Right cardiac atrium (tissue), 5 donors: Measurements from ENCODE around the gene SLC6A19. TPM values are rescaled to one million over a fixed set of nuclear protein-coding genes. Genes with fewer than 3 reads are reported as not detected.
"Not testable (repeated sequence)": the region's sequence is repeated elsewhere in the genome, so short reads cannot be mapped to it uniquely, and the experiment has no call there.

Source experiments
- ATAC-seq, 2 donors: fragments of 200-7000 bp; cut with Tn5 transposase; one replicate each; pipeline versions ENCODE4 v1.8.0 to v1.9.1; 2020; ENCODE audit warnings: moderate library complexity in 2 of 2, mild to moderate bottlenecking in 1 of 2
- DNase-seq, 3 donors: peaks; one replicate each; pipeline ENCODE4 v3.0.0-alpha.2; 2020
- H3K27ac ChIP-seq: one replicate; pipeline ENCODE4 v1.5.1; 2013; ENCODE audit warnings: mild to moderate bottlenecking, low read length, control low read depth, moderate library complexity
- H3K27me3 ChIP-seq: one replicate; pipeline ENCODE4 v1.6.1; 2013; ENCODE audit not compliant: control insufficient read depth, insufficient read depth
- H3K4me1 ChIP-seq: one replicate; pipeline ENCODE4 v1.6.1; 2013; ENCODE audit warnings: low read length; ENCODE audit not compliant: control insufficient read depth, insufficient read depth
- H3K4me3 ChIP-seq: one replicate; pipeline ENCODE4 v1.5.1; 2013; ENCODE audit warnings: low read length, control low read depth
- H3K9me3 ChIP-seq: one replicate; pipeline ENCODE4 v1.6.1; 2013; ENCODE audit warnings: low read length; ENCODE audit not compliant: control insufficient read depth
- whole genome bisulfite sequencing: extraction: QIAGEN DNeasy Blood & Tissue Kit; methylation state at CpG from one replicate; pipeline ENCODE4 v1.1.7; 2013; 5-methylcytosine and 5-hydroxymethylcytosine counted together
- intact Hi-C, 4 donors: fragments of 100-400 bp; cut with DNase I; formaldehyde crosslinking; loops; one replicate each; pipeline versions ENCODE4 v1.11.0 to v1.14.0; 2022 to 2023
- polyA plus RNA-seq: library from polyadenylated mRNA; stranded (reverse); fragments of 200-250 nt; gene quantifications from one replicate; pipeline ENCODE4 v1.2.3, GENCODE V29; 2013
- total RNA-seq, 4 donors: library from RNA; stranded (reverse); fragmentation: NEBNext Ultra II Directional; extraction: Animal tissue kit (Norgen Biotek cat#: 25700); gene quantifications; one replicate each; pipeline ENCODE4 v1.2.1, GENCODE V29; 2021
- donor health status: healthy with polysubstance abuse.
- donor health status: DM: no; HTN: yes; CAD: no.
- donor health status: DM: no; HTN: no; CAD: no.
- donor health status: DM: no; HTN: yes; CAD: no; lungs with severe emphysema.
- donor health status: DM: yes; HTN: yes; CAD: no.

SLC6A19 gene
- total and polyA plus RNA-seq, 5 donors, result not detected

DNA sequence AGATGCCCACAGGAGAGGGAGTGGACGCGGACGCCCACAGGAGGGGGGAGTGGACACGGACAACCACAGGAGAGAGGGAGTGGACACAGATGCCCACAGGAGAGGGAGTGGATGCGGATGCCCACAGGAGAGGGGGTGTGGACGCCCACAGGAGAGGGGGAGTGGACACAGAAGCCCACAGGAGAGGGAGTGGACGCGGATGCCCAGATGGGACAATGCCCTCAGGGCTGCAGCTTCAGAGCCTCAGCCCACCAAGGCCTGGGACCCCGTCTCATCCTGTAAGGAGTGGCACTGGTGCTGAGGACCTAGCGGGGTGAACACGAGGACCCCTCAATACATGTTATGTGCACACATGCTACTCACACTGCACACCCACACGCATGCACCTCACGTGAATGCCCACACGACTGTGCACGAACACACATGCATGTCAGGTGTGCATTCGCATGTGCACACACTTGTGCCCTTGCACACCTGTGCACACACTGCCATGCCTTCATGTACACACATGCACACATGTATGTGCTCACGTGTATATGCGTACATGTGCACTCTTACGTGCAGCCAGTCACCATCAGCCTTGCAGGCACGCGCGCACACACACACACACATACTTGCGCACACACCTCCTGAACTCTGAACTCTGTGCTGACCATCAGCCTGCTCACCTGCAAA is 58.5 kb downstream of the SLC6A19 start:
- H3K27ac ChIP-seq, result no peak overlapping the region
- no peaks in the 10 kb centered on the region for H3K4me1 ChIP-seq
- WGBS, result 93% methylated on average over 23 of the region's 23 CpGs
- no peak overlapping the region for H3K4me3 ChIP-seq
- no peaks in the 10 kb centered on the region for H3K27me3 ChIP-seq
- intact Hi-C loops, result no loop called here
- ATAC-seq (no peak), DNase-seq (peak in 2 of 3 donors; percentile 14 to 18)
- H3K9me3 ChIP-seq, result peaks cover 9% of the 10 kb centered on the region

DNA sequence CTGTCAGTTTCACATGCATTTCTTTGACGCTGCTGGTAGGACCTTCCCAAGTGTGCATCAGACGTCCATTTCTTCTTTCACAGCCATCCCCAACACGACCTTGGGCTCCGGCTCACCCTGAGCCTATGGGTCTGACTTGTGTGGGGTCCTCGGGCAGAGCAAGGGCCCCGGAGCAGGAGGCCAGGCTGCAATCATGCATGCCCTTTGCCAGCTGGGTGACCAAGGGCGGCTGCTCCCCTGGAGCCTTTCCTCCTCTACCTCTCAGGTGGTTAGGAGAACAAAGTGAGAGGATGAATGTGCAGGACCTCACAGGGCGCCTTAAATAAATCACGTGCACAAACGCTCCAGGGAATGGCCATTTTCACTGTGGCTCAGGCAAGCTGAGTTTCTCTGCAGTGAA is 60.2 kb downstream of the SLC6A19 start:
- intact Hi-C loops, result no loop called here
- Histone ChIP-seq H3K4me1 (no peaks in the 10 kb centered on the region), H3K9me3 (peaks cover 9% of the 10 kb centered on the region), H3K27ac (no peak overlapping the region), H3K4me3 (no peak overlapping the region), H3K27me3 (no peaks in the 10 kb centered on the region)
- WGBS, result 84% methylated on average over 10 of the region's 10 CpGs
- DNase-seq (peak in 2 of 3 donors; percentile 20 to 50), ATAC-seq (no peak)

DNA sequence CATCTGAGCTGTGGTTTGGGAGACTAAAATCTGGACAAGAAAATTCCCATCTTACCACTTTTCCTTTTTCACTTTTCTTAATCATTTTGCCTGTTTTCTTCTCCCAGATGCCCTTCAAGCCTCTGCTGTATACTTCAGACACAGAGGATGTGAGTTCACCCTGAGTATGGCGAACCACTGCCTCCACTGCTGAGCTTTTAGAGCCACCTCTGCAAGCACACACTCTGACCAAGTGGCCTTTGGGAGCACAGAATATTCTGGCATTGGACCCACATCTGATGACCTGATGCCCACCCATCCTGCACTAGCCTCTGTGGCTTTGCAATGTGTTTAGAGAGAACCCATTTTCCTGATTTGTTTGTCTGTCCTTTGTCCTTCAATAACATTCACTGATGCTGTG is 61.0 kb downstream of the SLC6A19 start:
- peak in 1 of 3 donors; percentile 5 for DNase-seq
- no peak overlapping the region for H3K27ac ChIP-seq
- no peaks in the 10 kb centered on the region for H3K4me1 ChIP-seq
- WGBS, result 84% methylated on average over 1 of the region's 1 CpG
- no peak for ATAC-seq
- H3K4me3 ChIP-seq, result no peak overlapping the region
- peaks cover 9% of the 10 kb centered on the region for H3K9me3 ChIP-seq
- H3K27me3 ChIP-seq, result no peaks in the 10 kb centered on the region
- intact Hi-C loops, result no loop called here

DNA sequence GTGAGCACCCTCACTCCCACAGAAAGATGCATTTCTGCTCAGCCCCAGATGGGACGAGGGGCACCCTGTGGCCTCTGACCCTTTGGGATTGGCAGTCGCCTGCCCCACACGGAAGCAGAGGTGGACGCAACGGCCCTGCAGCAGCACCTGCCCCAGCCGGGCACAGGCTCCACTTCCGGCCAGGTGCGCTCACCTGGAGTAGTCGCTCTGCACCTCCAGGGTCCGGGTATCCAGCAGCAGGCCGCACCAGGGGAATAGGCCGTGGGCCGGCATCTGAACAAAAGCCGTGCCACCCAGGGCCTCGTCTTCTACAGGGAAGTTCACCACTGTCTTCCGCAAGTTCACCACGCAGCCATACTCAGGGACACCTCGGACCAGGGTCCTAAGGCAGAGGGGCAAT is 62.8 kb downstream of the SLC6A19 start:
- peak in 2 of 3 donors; percentile 33 to 58 for DNase-seq
- H3K27ac ChIP-seq, result no peak overlapping the region
- ATAC-seq, result no peak
- H3K9me3 ChIP-seq, result peaks cover 9% of the 10 kb centered on the region
- H3K27me3 ChIP-seq, result no peaks in the 10 kb centered on the region
- no peak overlapping the region for H3K4me3 ChIP-seq
- WGBS, result 92% methylated on average over 18 of the region's 18 CpGs
- no peaks in the 10 kb centered on the region for H3K4me1 ChIP-seq
- intact Hi-C loops, result no loop called here

DNA sequence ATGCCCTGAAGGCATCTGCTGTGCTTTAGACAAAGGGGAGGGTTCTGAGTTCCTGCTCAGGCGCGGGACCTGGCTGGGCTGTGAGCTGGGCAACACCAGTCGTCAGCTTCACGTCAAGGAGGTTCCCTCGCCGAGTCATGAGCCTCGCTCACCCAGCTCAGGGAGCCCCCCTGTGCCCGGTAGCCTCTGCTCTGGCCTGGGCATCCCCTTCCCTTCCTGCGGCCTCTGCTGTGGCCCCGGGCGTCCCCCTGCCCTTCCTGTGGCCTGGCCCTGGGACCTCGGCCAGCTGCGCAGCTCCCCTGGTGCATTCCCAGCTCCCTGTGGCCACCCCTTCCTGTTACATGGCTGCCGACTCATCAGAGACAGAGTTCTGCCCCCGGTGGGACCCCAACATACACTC is 63.6 kb downstream of the SLC6A19 start:
- no peak for ATAC-seq

DNA sequence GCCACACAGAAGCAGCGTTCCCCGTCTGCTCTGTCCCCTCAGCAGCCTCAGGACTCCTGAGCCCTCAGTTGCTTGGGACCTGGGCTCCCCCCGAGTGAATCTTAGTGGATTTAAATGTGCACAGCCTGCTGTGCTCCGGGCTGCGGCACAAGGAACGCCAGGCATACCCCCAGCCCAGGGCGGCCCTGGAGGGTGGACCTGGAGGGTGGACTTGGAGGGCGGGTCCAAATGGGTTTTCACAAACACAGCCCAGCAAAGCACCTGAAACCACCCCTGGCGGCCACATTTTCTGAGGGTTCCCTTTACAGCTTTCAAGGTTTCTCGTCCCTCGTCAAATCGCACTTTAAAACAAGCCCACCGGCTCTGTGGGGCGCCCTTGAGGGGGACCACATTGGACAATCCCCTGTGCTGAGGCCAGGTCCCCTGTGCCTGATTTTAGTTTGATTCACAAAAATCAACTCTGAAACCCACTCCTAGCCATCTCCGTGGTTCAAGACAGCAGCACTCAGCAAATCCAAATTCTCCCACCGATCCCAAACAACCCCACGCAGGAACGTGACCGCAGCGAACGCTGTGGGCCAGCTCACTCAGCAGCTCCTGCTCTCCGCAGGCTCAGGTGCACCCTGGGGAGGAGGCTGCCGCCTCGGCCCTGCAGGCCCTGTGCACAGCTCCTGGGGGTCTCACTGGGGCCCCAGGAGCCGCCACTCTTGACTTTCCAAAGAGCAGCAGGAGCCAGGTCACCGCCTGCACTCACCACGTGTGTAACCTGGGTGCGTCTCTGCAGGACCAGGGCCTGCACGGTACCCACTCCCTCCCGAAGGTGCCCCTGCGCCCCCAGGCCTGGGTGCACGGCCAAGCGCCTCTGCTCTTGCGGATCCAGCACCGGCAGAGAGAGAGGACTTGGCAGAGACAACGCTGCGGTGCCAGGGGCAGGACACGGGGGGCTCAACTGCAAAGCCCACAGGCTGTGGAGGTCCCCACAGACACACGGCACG is 64.4 kb downstream of the SLC6A19 start:
- WGBS, result 87% methylated on average over 40 of the region's 40 CpGs
- ATAC-seq, result no peak
- intact Hi-C loops, result no loop called here

More for the DNA sequence above, 63.6 kb downstream of the SLC6A19 start:
- peak in 2 of 3 donors; percentile 18 to 33 for DNase-seq
- H3K4me1 ChIP-seq, result no peaks in the 10 kb centered on the region
- 77% methylated on average over 15 of the region's 15 CpGs for WGBS
- no peak overlapping the region for H3K27ac ChIP-seq
- intact Hi-C loops, result no loop called here
- H3K4me3 ChIP-seq, result no peak overlapping the region
- H3K9me3 ChIP-seq, result peaks cover 9% of the 10 kb centered on the region
- no peaks in the 10 kb centered on the region for H3K27me3 ChIP-seq

DNA sequence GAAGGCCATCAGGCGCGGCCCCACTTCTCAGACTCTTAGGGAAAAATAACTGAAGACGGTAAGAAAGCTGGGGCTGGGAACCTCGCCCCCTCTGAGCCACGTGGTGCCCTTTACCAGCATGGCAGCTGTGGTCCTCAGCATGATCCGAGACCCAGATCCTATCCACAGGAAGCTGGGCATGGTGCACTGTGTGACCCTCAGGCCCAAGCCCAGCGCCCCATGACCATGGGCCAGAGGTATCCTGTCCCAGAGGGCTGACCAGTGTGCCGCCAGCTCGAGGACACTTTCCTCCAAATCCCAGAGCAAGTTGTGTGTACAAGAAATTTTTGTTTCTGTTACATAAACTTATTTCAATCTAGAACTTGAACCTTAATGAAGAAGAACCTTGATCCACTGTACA is 65.4 kb downstream of the SLC6A19 start:
- Histone ChIP-seq H3K4me3 (no peak overlapping the region), H3K4me1 (no peaks in the 10 kb centered on the region), H3K27ac (no peak overlapping the region), H3K27me3 (no peaks in the 10 kb centered on the region), H3K9me3 (peaks cover 5% of the 10 kb centered on the region)
- DNase-seq (peak in 1 of 3 donors; percentile 12), ATAC-seq (no peak)
- intact Hi-C loops, result no loop called here
- 80% methylated on average over 9 of the region's 9 CpGs for WGBS

More for the DNA sequence above, 64.4 kb downstream of the SLC6A19 start:
- no peak overlapping the region for H3K4me3 ChIP-seq
- peaks cover 7% of the 10 kb centered on the region for H3K9me3 ChIP-seq
- peak in 2 of 3 donors; percentile 33 to 35 for DNase-seq
- no peaks in the 10 kb centered on the region for H3K4me1 ChIP-seq
- H3K27ac ChIP-seq, result no peak overlapping the region
- H3K27me3 ChIP-seq, result no peaks in the 10 kb centered on the region

DNA sequence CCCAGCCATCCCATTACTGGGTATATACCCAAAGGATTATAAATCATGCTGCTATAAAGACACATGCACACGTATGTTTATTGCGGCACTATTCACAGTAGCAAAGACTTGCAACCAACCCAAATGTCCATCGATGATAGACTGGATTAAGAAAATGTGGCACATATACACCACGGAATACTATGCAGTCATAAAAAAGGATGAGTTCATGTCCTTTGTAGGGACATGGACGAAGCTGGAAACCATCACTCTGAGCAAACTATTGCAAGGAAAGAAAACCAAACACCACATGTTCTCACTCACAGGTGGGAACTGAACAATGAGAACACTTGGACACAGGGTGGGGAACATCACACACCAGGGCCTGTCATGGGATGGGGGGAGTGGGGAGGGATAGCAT is 66.1 kb downstream of the SLC6A19 start:
- intact Hi-C loops, H3K27me3 ChIP-seq, H3K27ac ChIP-seq, H3K9me3 ChIP-seq, DNase-seq, H3K4me1 ChIP-seq, ATAC-seq, H3K4me3 ChIP-seq: not testable (repeated sequence)
- 89% methylated on average over 5 of the region's 5 CpGs for WGBS

DNA sequence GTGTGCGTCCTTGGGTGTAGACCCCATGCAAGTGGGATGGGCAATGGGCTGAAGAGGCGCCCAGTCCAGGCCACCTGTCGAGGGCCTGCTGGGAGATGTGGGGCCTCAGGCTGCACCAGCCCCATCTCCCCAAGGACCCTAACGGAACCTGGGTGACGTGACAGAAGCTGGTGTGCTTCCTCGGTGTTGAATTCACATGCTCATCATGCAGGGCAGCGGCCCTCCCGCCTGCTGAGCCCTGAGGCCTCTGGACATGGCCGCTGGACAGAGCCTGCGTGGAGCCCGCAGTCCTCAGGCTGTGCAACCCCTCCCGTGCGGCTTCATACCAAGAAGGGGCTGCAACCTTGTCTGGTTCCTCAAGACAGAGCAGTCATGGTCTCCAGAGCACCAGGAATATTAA is 66.7 kb downstream of the SLC6A19 start:
- Histone ChIP-seq H3K4me3 (no peak overlapping the region), H3K9me3 (no peaks in the 10 kb centered on the region), H3K4me1 (no peaks in the 10 kb centered on the region), H3K27me3 (no peaks in the 10 kb centered on the region), H3K27ac (no peak overlapping the region)
- DNase-seq, result peak in 2 of 3 donors; percentile 6 to 20
- no peak for ATAC-seq
- 89% methylated on average over 13 of the region's 13 CpGs for WGBS
- intact Hi-C loops, result no loop called here

DNA sequence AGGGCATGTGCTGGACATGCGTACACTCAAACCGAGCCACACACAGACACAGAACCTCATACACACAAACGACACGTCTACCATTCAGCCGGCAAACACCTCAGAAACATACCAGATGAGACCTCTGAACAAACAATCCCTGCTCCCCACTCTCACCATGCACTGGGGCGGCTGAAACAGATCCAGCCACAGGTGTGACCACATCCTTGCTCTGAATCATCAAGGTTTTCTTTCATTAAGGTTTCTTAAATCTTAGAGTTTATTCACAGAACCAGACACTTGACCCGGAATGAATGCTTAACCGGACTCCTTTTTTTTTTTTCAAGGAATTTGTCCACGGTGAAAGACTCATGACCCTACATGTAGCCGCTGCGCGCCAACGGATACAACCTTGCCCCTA is 67.3 kb downstream of the SLC6A19 start:
- intact Hi-C loops, result no loop called here
- peak in 1 of 3 donors; percentile 6 for DNase-seq
- 89% methylated on average over 13 of the region's 13 CpGs for WGBS
- Histone ChIP-seq H3K4me1 (no peaks in the 10 kb centered on the region), H3K9me3 (no peaks in the 10 kb centered on the region), H3K27me3 (no peaks in the 10 kb centered on the region), H3K4me3 (no peak overlapping the region), H3K27ac (no peak overlapping the region)
- no peak for ATAC-seq

DNA sequence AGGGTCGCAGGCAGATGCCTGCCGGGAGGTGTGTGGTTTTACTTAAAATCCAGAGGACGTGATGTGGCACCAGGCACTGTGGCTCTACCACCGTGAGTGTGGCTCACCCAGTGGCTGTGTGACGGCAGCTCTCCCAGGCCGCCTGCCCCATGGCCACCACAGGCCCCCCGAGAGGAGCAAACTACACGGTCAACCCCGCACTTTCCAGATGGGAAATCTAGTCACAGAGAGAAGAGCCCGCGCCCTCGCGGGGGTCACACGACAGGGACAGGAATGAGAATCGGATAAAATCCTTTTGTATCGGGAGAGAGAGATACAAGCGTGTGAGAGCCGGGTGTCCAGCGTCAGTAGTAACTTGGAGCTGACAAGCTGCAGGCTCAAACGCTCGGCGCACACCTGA is 69.0 kb downstream of the SLC6A19 start:
- WGBS, result 92% methylated on average over 22 of the region's 22 CpGs
- H3K4me3 ChIP-seq, result no peak overlapping the region
- H3K9me3 ChIP-seq, result no peaks in the 10 kb centered on the region
- ATAC-seq (no peak), DNase-seq (peak in 2 of 3 donors; percentile 16 to 33)
- H3K4me1 ChIP-seq, result no peaks in the 10 kb centered on the region
- intact Hi-C loops, result no loop called here
- no peak overlapping the region for H3K27ac ChIP-seq
- no peaks in the 10 kb centered on the region for H3K27me3 ChIP-seq
